ENCODE data around the gene CDH15.

- TF ChIP-seq EZH2 (IDR thresholded peaks at IDR 0.05; ENCODE audit: insufficient read depth, poor library complexity, severe bottlenecking) (no peak), EZH2phosphoT487 (IDR thresholded peaks at IDR 0.05; ENCODE audit: insufficient read depth, low read depth) (no peak)
Observed at GRCh38 chr16:89233678-89234490, 62.3 kb downstream of the CDH15 start.
